ENCODE measurements around the gene PLCH1. TPM values are rescaled to one million over a fixed set of nuclear protein-coding genes. Genes with fewer than 3 reads are reported as not detected.

Gene PLCH1
- total RNA-seq, 1 experiment from 2014 or later: 3.1 TPM

DNA sequence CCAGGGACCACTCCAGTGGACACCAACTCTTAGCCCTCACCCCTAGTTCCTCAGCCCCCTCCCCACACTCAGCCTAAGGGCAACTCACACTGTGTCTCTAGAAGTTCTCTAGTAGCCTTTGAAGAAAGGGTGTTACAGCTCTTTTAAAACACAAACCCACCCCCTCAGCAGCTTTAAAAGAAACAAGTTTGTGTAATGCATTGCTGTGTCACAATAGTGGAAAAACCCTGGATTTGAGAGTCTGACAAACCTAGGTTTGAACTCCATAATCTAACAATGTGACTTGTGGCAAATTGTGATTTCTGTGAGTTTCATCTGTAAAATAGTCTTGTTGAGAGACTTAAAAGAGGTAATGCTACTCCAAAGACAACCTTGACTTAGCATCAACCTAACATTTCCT is 54.0 kb downstream of the PLCH1 start:
- BruUV-seq (replicated peaks): no TSS peak
- Histone ChIP-seq H3K36me3 (ENCODE audit: insufficient read depth, low read length, poor library complexity, severe bottlenecking) (no peaks in the 10 kb centered on the region), H3K4me1 (ENCODE audit: insufficient read depth, low read length, poor library complexity, severe bottlenecking) (no peaks in the 10 kb centered on the region), H3K27me3 (replicated peaks; ENCODE audit: insufficient read depth, low read depth, low read length, poor library complexity) (no peaks in the 10 kb centered on the region), H3K9me3 (ENCODE audit: low read depth, low read length, poor library complexity, severe bottlenecking) (no peaks in the 10 kb centered on the region), H3K4me3 (ENCODE audit: low read depth, low read length, poor library complexity, severe bottlenecking) (no peak overlapping the region), H3K27ac (ENCODE audit: low read depth, low read length, poor library complexity, severe bottlenecking) (no peak overlapping the region)
- ChIA-PET CTCF (no interaction called here), POLR2A (ENCODE audit: low non-redundant PET) (no interaction called here)
- intact Hi-C loops (cut with micrococcal nuclease; ENCODE audit: unreplicated experiment): no loop called here
- no peak for DNase-seq (ENCODE audit: low spot score)
- no peak for TF ChIP-seq EZH2 (IDR thresholded peaks at IDR 0.05; ENCODE audit: borderline replicate concordance, low read depth, low read length, poor library complexity, severe bottlenecking)
- TF ChIP-seq, protein P1, sequence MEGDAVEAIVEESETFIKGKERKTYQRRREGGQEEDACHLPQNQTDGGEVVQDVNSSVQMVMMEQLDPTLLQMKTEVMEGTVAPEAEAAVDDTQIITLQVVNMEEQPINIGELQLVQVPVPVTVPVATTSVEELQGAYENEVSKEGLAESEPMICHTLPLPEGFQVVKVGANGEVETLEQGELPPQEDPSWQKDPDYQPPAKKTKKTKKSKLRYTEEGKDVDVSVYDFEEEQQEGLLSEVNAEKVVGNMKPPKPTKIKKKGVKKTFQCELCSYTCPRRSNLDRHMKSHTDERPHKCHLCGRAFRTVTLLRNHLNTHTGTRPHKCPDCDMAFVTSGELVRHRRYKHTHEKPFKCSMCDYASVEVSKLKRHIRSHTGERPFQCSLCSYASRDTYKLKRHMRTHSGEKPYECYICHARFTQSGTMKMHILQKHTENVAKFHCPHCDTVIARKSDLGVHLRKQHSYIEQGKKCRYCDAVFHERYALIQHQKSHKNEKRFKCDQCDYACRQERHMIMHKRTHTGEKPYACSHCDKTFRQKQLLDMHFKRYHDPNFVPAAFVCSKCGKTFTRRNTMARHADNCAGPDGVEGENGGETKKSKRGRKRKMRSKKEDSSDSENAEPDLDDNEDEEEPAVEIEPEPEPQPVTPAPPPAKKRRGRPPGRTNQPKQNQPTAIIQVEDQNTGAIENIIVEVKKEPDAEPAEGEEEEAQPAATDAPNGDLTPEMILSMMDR (conservative IDR thresholded peaks at IDR 0.05; ENCODE audit: low read depth, low read length): no peak

DNA sequence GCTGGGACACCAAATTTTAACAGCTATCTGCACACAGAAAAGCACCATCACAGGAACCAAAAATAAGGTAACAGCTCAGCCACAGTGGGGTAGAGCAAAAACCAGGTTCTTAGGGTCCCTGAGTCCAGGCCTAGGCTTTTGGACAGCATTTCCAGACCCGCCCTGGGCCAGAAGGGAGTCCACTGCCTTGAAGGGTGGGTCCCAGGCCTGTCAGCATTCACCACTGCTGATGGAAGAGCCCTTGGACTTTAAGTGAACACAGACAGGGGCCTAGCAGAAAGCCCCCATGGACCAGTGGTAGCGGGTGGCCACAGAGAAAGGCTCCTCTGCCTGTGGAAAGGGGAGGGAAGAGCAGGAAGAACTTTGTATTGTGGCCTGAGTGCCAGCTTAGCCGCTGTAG is 56.4 kb downstream of the PLCH1 start:
- BruUV-seq (replicated peaks): no TSS peak

DNA sequence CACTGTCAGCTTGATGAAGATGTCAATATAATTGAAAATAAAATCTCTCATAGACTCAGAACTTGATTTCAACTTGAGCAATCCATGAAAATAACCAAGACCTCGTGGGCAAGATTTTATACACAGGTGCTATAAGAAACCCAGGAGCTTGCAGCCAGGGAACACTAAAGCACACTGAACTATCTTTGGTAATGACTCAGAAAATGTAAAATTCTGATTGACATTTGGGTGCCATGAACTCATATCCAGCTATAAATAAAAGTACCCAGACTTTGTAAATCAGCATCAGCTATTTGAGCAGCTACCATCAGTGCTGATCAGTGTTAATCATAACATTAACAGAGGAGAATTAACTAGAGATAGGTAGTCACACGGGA is 61.5 kb downstream of the PLCH1 start:
- POLR2A ChIA-PET (ENCODE audit: low non-redundant PET): no interaction called here
- H3K4me1 ChIP-seq (ENCODE audit: insufficient read depth, low read length, poor library complexity, severe bottlenecking): no peaks in the 10 kb centered on the region
- no peak overlapping the region for H3K27ac ChIP-seq (ENCODE audit: low read depth, low read length, poor library complexity, severe bottlenecking)
- intact Hi-C loops (cut with micrococcal nuclease; ENCODE audit: unreplicated experiment): no loop called here
- no peaks in the 10 kb centered on the region for H3K36me3 ChIP-seq (ENCODE audit: insufficient read depth, low read length, poor library complexity, severe bottlenecking)
- DNase-seq (ENCODE audit: low spot score): no peak
- CTCF ChIA-PET: no interaction called here
- no peaks in the 10 kb centered on the region for H3K27me3 ChIP-seq (replicated peaks; ENCODE audit: insufficient read depth, low read depth, low read length, poor library complexity)
- no peaks in the 10 kb centered on the region for H3K9me3 ChIP-seq (ENCODE audit: low read depth, low read length, poor library complexity, severe bottlenecking)
- TF ChIP-seq, protein P1 (conservative IDR thresholded peaks at IDR 0.05; ENCODE audit: low read depth, low read length): no peak
- no peak for TF ChIP-seq EZH2 (IDR thresholded peaks at IDR 0.05; ENCODE audit: borderline replicate concordance, low read depth, low read length, poor library complexity, severe bottlenecking)
- no TSS peak for BruUV-seq (replicated peaks)
- no peak overlapping the region for H3K4me3 ChIP-seq (ENCODE audit: low read depth, low read length, poor library complexity, severe bottlenecking)

More for the DNA sequence above, 56.4 kb downstream of the PLCH1 start:
- Histone ChIP-seq H3K27me3 (replicated peaks; ENCODE audit: insufficient read depth, low read depth, low read length, poor library complexity) (no peaks in the 10 kb centered on the region), H3K27ac (ENCODE audit: low read depth, low read length, poor library complexity, severe bottlenecking) (no peak overlapping the region), H3K9me3 (ENCODE audit: low read depth, low read length, poor library complexity, severe bottlenecking) (no peaks in the 10 kb centered on the region), H3K4me1 (ENCODE audit: insufficient read depth, low read length, poor library complexity, severe bottlenecking) (no peaks in the 10 kb centered on the region), H3K36me3 (ENCODE audit: insufficient read depth, low read length, poor library complexity, severe bottlenecking) (no peaks in the 10 kb centered on the region), H3K4me3 (ENCODE audit: low read depth, low read length, poor library complexity, severe bottlenecking) (no peak overlapping the region)
- CTCF ChIA-PET: no interaction called here
- POLR2A ChIA-PET (ENCODE audit: low non-redundant PET): no interaction called here
- TF ChIP-seq, protein P1 (conservative IDR thresholded peaks at IDR 0.05; ENCODE audit: low read depth, low read length): no peak
- TF ChIP-seq EZH2 (IDR thresholded peaks at IDR 0.05; ENCODE audit: borderline replicate concordance, low read depth, low read length, poor library complexity, severe bottlenecking): no peak
- DNase-seq (ENCODE audit: low spot score): no peak
- intact Hi-C loops (cut with micrococcal nuclease; ENCODE audit: unreplicated experiment): no loop called here

All from A673 (cell line).